SU-DHL-6 (cell line): ENCODE measurements around the gene C1orf35.

Experiments
- EZH2phosphoT487 ChIP-seq: fragments of 200-600 bp; sonication (generic), shearing (Covaris generic); conservative IDR thresholded peaks from 2 replicates; pipeline ENCODE4 v1.6.1; 2018; ENCODE audit warnings: mild to moderate bottlenecking, antibody characterized with exemption, low read length, moderate library complexity, mixed read lengths
- TF ChIP-seq, protein P1 (sequence below): fragments of 200-600 bp; sonication (generic); IDR thresholded peaks from one replicate; pipeline ENCODE4 v1.5.1; 2017; ENCODE audit warnings: antibody characterized with exemption, mild to moderate bottlenecking, low read length, moderate library complexity; ENCODE audit not compliant: insufficient read depth, poor library complexity, severe bottlenecking

DNA sequence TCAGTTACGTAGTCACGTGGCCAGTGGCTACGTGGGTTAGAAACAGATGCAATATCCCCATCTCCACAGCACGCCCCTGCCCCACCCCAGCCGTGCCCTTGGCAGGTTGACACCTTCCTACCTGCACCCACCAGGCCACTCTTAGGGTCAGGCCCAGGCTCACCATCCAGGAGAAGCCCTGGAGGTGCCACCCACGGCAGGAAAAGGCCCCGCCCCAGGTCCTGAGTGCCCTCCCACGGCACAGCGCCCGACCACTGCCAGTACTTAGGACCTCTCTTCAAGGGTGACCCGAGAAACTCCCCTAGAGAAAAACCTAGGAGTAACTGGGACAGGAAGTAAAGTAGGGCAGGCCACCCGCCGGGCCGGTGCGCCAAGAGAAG is 1.5 kb downstream of the C1orf35 start:
- TF ChIP-seq, protein P1, sequence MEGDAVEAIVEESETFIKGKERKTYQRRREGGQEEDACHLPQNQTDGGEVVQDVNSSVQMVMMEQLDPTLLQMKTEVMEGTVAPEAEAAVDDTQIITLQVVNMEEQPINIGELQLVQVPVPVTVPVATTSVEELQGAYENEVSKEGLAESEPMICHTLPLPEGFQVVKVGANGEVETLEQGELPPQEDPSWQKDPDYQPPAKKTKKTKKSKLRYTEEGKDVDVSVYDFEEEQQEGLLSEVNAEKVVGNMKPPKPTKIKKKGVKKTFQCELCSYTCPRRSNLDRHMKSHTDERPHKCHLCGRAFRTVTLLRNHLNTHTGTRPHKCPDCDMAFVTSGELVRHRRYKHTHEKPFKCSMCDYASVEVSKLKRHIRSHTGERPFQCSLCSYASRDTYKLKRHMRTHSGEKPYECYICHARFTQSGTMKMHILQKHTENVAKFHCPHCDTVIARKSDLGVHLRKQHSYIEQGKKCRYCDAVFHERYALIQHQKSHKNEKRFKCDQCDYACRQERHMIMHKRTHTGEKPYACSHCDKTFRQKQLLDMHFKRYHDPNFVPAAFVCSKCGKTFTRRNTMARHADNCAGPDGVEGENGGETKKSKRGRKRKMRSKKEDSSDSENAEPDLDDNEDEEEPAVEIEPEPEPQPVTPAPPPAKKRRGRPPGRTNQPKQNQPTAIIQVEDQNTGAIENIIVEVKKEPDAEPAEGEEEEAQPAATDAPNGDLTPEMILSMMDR, result no peak
- TF ChIP-seq EZH2phosphoT487, result no peak
